Naive thymus-derived CD4-positive, alpha-beta T cell (primary cell): ENCODE results near the gene CCNYL1. TPM values are rescaled to one million over a fixed set of nuclear protein-coding genes. Genes with fewer than 3 reads are reported as not detected.

Source experiments
- ATAC-seq: fragments of 150-1000 bp; cut with Tn5 transposase; 2 replicates; pipeline ENCODE4 v1.10.0; 2021; ENCODE audit warnings: mild to moderate bottlenecking, moderate library complexity
- CTCF ChIA-PET: fragments of 350-600 bp; sonication (Branson Sonifier 250); formaldehyde crosslinking; loops from one replicate; lab custom pipeline; 2021; ENCODE audit warnings: antibody characterized with exemption; lab: Charles Lee
- POLR2A ChIA-PET: fragments of 350-600 bp; sonication (Branson Sonifier 250); formaldehyde crosslinking; loops from one replicate; lab custom pipeline; 2021; ENCODE audit warnings: antibody characterized with exemption, inconsistent platforms; lab: Charles Lee
- DNase-seq, 9 donors: peaks; one replicate each; pipeline versions ENCODE4 v3.0.0 to v3.0.0-alpha.2; 2020 to 2022; ENCODE audit warnings: mixed read lengths in 1 of 9
- H3K27ac ChIP-seq: one replicate; pipeline ENCODE4 v1.7.0; 2013; ENCODE audit warnings: mild to moderate bottlenecking, low read depth, low read length, moderate library complexity
- H3K27me3 ChIP-seq, 2 donors: one replicate each; pipeline ENCODE4 v1.7.0; 2013; ENCODE audit warnings: low read length in 2 of 2, mild to moderate bottlenecking in 2 of 2, moderate library complexity in 2 of 2; ENCODE audit not compliant: control insufficient read depth in 2 of 2, insufficient read depth in 2 of 2
- H3K36me3 ChIP-seq, 3 experiments: 1 replicate in 2 of 3; 2 replicates in 1 of 3; pipeline ENCODE4 v1.7.0; 2013; ENCODE audit warnings: low read length in 3 of 3, mild to moderate bottlenecking in 3 of 3, moderate library complexity in 1 of 3; ENCODE audit not compliant: insufficient read depth in 3 of 3, control insufficient read depth in 2 of 3
- H3K4me1 ChIP-seq, 2 donors: one replicate each; pipeline ENCODE4 v1.7.0; 2013; ENCODE audit warnings: low read length in 2 of 2, mild to moderate bottlenecking in 2 of 2, moderate library complexity in 1 of 2; ENCODE audit not compliant: control insufficient read depth in 2 of 2, insufficient read depth in 2 of 2
- H3K4me3 ChIP-seq: 2 replicates; pipeline ENCODE4 v1.7.0; 2013; ENCODE audit warnings: mild to moderate bottlenecking, low read length
- H3K9me3 ChIP-seq, 3 experiments: 1 replicate in 2 of 3; 2 replicates in 1 of 3; pipeline ENCODE4 v1.7.0; 2013; ENCODE audit warnings: low read length in 3 of 3; ENCODE audit not compliant: control insufficient read depth in 2 of 3
- H3K27ac Mint-ChIP-seq, 9 donors: one replicate each; pipeline ENCODE4 v1.8.0; 2020 to 2022; ENCODE audit warnings: mixed read lengths in 9 of 9, mild to moderate bottlenecking in 8 of 9, moderate library complexity in 5 of 9, inconsistent platforms in 2 of 9
- H3K27me3 Mint-ChIP-seq, 5 donors: one replicate each; pipeline ENCODE4 v1.8.0; 2021 to 2022; ENCODE audit warnings: mixed read lengths in 5 of 5, mild to moderate bottlenecking in 1 of 5
- H3K36me3 Mint-ChIP-seq, 5 donors: one replicate each; pipeline ENCODE4 v1.8.0; 2020 to 2022; ENCODE audit warnings: mixed read lengths in 5 of 5, mild to moderate bottlenecking in 3 of 5, inconsistent platforms in 1 of 5
- H3K4me1 Mint-ChIP-seq, 7 donors: one replicate each; pipeline ENCODE4 v1.8.0; 2020 to 2022; ENCODE audit warnings: mixed read lengths in 7 of 7, mild to moderate bottlenecking in 3 of 7, inconsistent platforms in 1 of 7
- H3K4me3 Mint-ChIP-seq, 10 donors: one replicate each; pipeline ENCODE4 v1.8.0; 2020 to 2022; ENCODE audit warnings: mild to moderate bottlenecking in 10 of 10, mixed read lengths in 10 of 10, moderate library complexity in 6 of 10, inconsistent platforms in 2 of 10
- H3K9me3 Mint-ChIP-seq, 11 donors: one replicate each; pipeline ENCODE4 v1.8.0; 2020 to 2022; ENCODE audit warnings: mixed read lengths in 11 of 11, mild to moderate bottlenecking in 4 of 11, inconsistent platforms in 1 of 11, moderate library complexity in 1 of 11
- intact Hi-C, 2 donors: fragments of 100-400 bp; cut with micrococcal nuclease; formaldehyde crosslinking; loops; one replicate each; pipeline ENCODE4 v1.15.1; 2023
- polyA plus RNA-seq, 2 donors: library from polyadenylated mRNA; unstranded; fragments of 300-500 nt; fragmentation: Illumina TruSeq; gene quantifications; one replicate each; pipeline ENCODE4 v1.2.3, GENCODE V29; 2021
- total RNA-seq, 6 experiments: library from RNA in 5 of 6; stranded (reverse) in 5 of 6; gene quantifications; 1 replicate in 5 of 6; 2 replicates in 1 of 6; pipeline ENCODE4 v1.2.3 and lab custom pipeline; 2021 to 2026

The CCNYL1 gene
- total and polyA plus RNA-seq, 7 experiments from 2014 or later: 1.7 to 16.7 (median 9.5) TPM

DNA sequence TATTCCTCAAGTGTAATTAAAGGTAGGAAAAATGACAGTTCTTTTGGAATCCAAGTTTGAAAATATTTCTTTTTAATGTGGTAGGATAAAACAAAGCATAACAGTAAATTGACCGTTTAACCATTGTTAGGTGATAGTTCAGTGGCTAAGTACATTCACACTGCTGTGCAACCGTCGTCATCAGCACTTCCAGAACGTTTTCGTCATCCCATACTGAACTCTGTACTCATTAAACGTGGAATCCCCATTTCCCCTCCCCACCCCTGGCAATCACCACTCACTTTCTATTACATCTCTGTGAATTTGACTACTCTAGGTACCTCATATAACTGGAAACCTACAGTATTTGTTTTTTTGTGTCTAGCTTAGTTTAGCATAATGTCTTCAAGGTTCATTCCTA lies 91.2 kb downstream of the CCNYL1 start:
- Mint-ChIP-seq H3K27ac (no peak overlapping the region), H3K27me3 (peaks cover 0 to 2% (median 0%) of the 10 kb centered on the region in 5 donors), H3K4me3 (no peak overlapping the region), H3K4me1 (peaks cover 0 to 5% (median 0%) of the 10 kb centered on the region in 7 donors), H3K9me3 (peaks cover 0 to 1% (median 0%) of the 10 kb centered on the region in 11 donors), H3K36me3 (no peaks in the 10 kb centered on the region)
- DNase-seq (no peak), ATAC-seq (no peak)
- intact Hi-C loops: no loop called here
- ChIA-PET POLR2A (no interaction called here), CTCF (no interaction called here)
- Histone ChIP-seq H3K4me1 (no peaks in the 10 kb centered on the region), H3K9me3 (no peaks in the 10 kb centered on the region), H3K27ac (no peak overlapping the region), H3K4me3 (no peak overlapping the region), H3K27me3 (no peaks in the 10 kb centered on the region), H3K36me3 (no peaks in the 10 kb centered on the region)

Other genes with a start within 250 kb of the CCNYL1 start
- gene CREB1, start 181.7 kb upstream of the CCNYL1 start, total RNA-seq: 100 to 1,000 TPM in 4 of 5 experiments, 10 to 100 TPM in 1; 89.7 to 141 (median 115) TPM
- gene CREB1, start 181.7 kb upstream of the CCNYL1 start, polyA plus RNA-seq: 10 to 100 TPM; 71.1 to 85.7 TPM
- gene METTL21A, start 86.2 kb upstream of the CCNYL1 start, total RNA-seq: 10 to 100 TPM; 14.6 to 20.5 (median 19.6) TPM
- 10 to 100 TPM; 39.9 to 40.2 TPM for gene METTL21A, start 86.2 kb upstream of the CCNYL1 start, polyA plus RNA-seq
- gene FZD5, start 58.3 kb downstream of the CCNYL1 start, total RNA-seq: under 1 TPM; 0.13 to 0.93 (median 0.27) TPM
- not detected for gene FZD5, start 58.3 kb downstream of the CCNYL1 start, polyA plus RNA-seq